ENCODE measurements around the gene SLC14A1. TPM values are rescaled to one million over a fixed set of nuclear protein-coding genes. Genes with fewer than 3 reads are reported as not detected.

SLC14A1 gene
- total and polyA plus RNA-seq, 2 of the 8 experiments (the other 6 are each of a cell fraction or from before 2014, with no cell fraction given) = 0.18 TPM; not detected in 1

DNA sequence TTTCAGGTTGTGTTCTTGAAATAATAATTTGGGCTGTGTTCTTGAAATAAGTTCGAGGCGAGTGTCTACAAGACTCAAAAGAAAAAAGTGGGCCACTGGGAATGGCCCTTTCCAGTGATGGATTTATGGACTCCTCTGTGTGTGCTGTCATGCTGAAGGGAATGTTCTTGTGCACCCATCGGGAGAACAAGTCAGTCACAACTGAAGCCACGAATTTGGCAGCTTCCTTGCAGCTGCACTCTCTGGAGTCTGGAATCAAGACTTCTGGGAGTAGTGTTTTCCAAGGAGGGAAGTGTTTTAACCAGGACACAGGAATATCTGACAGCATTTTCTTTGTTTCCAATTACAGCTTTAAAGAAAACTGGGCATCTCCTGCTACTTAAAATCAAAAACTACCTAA, 620 bp downstream of the SLC14A1 start (continued):
- TF ChIP-seq RBBP5 (IDR thresholded peaks at IDR 0.05; ENCODE audit: borderline replicate concordance, low read depth, low read length) (no peak), TBP (IDR thresholded peaks at IDR 0.05; ENCODE audit: low read depth, low read length) (no peak), TEAD4 (IDR thresholded peaks at IDR 0.05; ENCODE audit: low read depth, low read length) (no peak), TAF1 (IDR thresholded peaks at IDR 0.05; ENCODE audit: low read depth, low read length) (no peak)
